HFFc6 (cell line): ENCODE data around the gene PSMD3. TPM values are rescaled to one million over a fixed set of nuclear protein-coding genes. Genes with fewer than 3 reads are reported as not detected.
"Not testable (repeated sequence)": the region's sequence is repeated elsewhere in the genome, so short reads cannot be mapped to it uniquely, and the experiment has no call there.

Experiments used
- DNase-seq: peaks from one replicate; pipeline ENCODE4 v3.0.0-alpha.2; 2018
- H3K27ac Mint-ChIP-seq: 2 replicates; pipeline ENCODE4 v1.8.0; 2020; ENCODE audit warnings: mild to moderate bottlenecking, mixed read lengths
- H3K27me3 Mint-ChIP-seq: 2 replicates; pipeline ENCODE4 v1.8.0; 2021; ENCODE audit warnings: mild to moderate bottlenecking, moderate library complexity, mixed read lengths; ENCODE audit not compliant: insufficient read depth
- H3K36me3 Mint-ChIP-seq: 2 replicates; pipeline ENCODE4 v1.8.0; 2021; ENCODE audit warnings: low read depth, mixed read lengths
- H3K4me1 Mint-ChIP-seq: 2 replicates; pipeline ENCODE4 v1.8.0; 2020; ENCODE audit warnings: low read depth, mixed read lengths
- H3K4me3 Mint-ChIP-seq: 2 replicates; pipeline ENCODE4 v1.8.0; 2020; ENCODE audit warnings: mild to moderate bottlenecking, moderate library complexity, mixed read lengths
- H3K9me3 Mint-ChIP-seq: 2 replicates; pipeline ENCODE4 v1.8.0; 2020; ENCODE audit warnings: mild to moderate bottlenecking, mixed read lengths
- CTCF ChIP-seq: fragments of 200-600 bp; sonication (generic); IDR thresholded peaks from 2 replicates; pipeline ENCODE4 v1.5.0; 2021; ENCODE audit warnings: antibody characterized with exemption, mild to moderate bottlenecking
- total RNA-seq, 6 experiments: library from RNA; stranded (reverse); fragmentation: NEBNext Ultra II Directional; extraction: Animal tissue kit (Norgen Biotek cat#: 25700); gene quantifications; 2 replicates in 1 of 6; 3 replicates in 5 of 6; pipeline ENCODE4 v1.2.3, GENCODE V29; 2021

PSMD3 gene
- total RNA-seq, 6 experiments from 2014 or later = 143 to 169 (median 160) TPM

- TF ChIP-seq CTCF = no peak
- H3K27me3 Mint-ChIP-seq = no peaks in the 10 kb centered on the region; the same call in 1 of the 2 replicates
- no peak for DNase-seq
- no peak overlapping the region for H3K4me3 Mint-ChIP-seq
- no peaks in the 10 kb centered on the region for H3K9me3 Mint-ChIP-seq
- no peak overlapping the region for H3K27ac Mint-ChIP-seq
- H3K4me1 Mint-ChIP-seq = no peaks in the 10 kb centered on the region
- no peaks in the 10 kb centered on the region for H3K36me3 Mint-ChIP-seq
These were observed 24.1 kb downstream of the PSMD3 start for GRCh38 chr17:40004712-40005111.

- H3K36me3 Mint-ChIP-seq = no peaks in the 10 kb centered on the region
- no peak overlapping the region for H3K4me3 Mint-ChIP-seq
- no peak overlapping the region for H3K27ac Mint-ChIP-seq
- no peak for DNase-seq
- no peaks in the 10 kb centered on the region for H3K4me1 Mint-ChIP-seq
- H3K27me3 Mint-ChIP-seq = no peaks in the 10 kb centered on the region; the same call in 1 of the 2 replicates
- no peak for TF ChIP-seq CTCF
- no peaks in the 10 kb centered on the region for H3K9me3 Mint-ChIP-seq
These were observed 24.9 kb downstream of the PSMD3 start for GRCh38 chr17:40005520-40005919.

GRCh38 chr17:40010946-40011500 lies 30.4 kb downstream of the PSMD3 start:
- H3K27ac Mint-ChIP-seq, H3K27me3 Mint-ChIP-seq, H3K9me3 Mint-ChIP-seq, H3K4me3 Mint-ChIP-seq, H3K36me3 Mint-ChIP-seq, DNase-seq: not testable (repeated sequence)
- peaks cover 26% of the 10 kb centered on the region for H3K4me1 Mint-ChIP-seq

GRCh38 chr17:40012017-40012647 lies 31.5 kb downstream of the PSMD3 start:
- not testable (repeated sequence) for DNase-seq, H3K9me3 Mint-ChIP-seq, H3K27me3 Mint-ChIP-seq, H3K36me3 Mint-ChIP-seq, H3K4me3 Mint-ChIP-seq, H3K27ac Mint-ChIP-seq
- peaks cover 34% of the 10 kb centered on the region for H3K4me1 Mint-ChIP-seq

GRCh38 chr17:40014375-40014980 lies 33.9 kb downstream of the PSMD3 start:
- Mint-ChIP-seq H3K9me3 (no peaks in the 10 kb centered on the region), H3K4me1 (peaks cover 57% of the 10 kb centered on the region), H3K27ac (peak overlapping the region; percentile 56; the same call in 1 of the 2 replicates), H3K4me3 (peak overlapping the region; percentile 15; the same call in 1 of the 2 replicates), H3K27me3 (peaks cover 2% of the 10 kb centered on the region), H3K36me3 (no peaks in the 10 kb centered on the region)
- no peak for TF ChIP-seq CTCF
- DNase-seq = no peak

GRCh38 chr17:40015005-40015997 lies 34.7 kb downstream of the PSMD3 start, which contains the start of gene CSF3:
CSF3 (plus strand) TSS chr17:40015440; CDS start chr17:40015475, 35 bp downstream.
- peaks cover 65% of the 10 kb centered on the region for H3K4me1 Mint-ChIP-seq
- H3K4me3 Mint-ChIP-seq = peak within 1 kb of the TSS; percentile 15; the same call in 1 of the 2 replicates
- no peak for DNase-seq
- no peaks in the 10 kb centered on the region for H3K9me3 Mint-ChIP-seq
- H3K27me3 Mint-ChIP-seq = peaks cover 2% of the 10 kb centered on the region
- H3K36me3 Mint-ChIP-seq = no peaks in the 10 kb centered on the region
- TF ChIP-seq CTCF = no peak
- H3K27ac Mint-ChIP-seq = peak within 1 kb of the TSS; percentile 66
